Sigmoid colon (tissue), 7 donors: ENCODE results near the gene GARRE1. TPM values are rescaled to one million over a fixed set of nuclear protein-coding genes. Genes with fewer than 3 reads are reported as not detected.

Experiments
- DNase-seq: peaks from one replicate; pipeline ENCODE4 v3.0.0-alpha.2; 2019
- H3K27ac ChIP-seq, 4 donors: fragments of 200-600 bp; sonication (generic); one replicate each; pipeline ENCODE4 v1.5.1; 2016 to 2019; ENCODE audit warnings: mild to moderate bottlenecking in 1 of 4
- H3K27me3 ChIP-seq, 3 donors: fragments of 200-600 bp; sonication (generic); one replicate each; pipeline ENCODE4 v1.5.1; 2019; ENCODE audit warnings: mild to moderate bottlenecking in 1 of 3
- H3K36me3 ChIP-seq, 4 donors: fragments of 200-600 bp; sonication (generic); one replicate each; pipeline ENCODE4 v1.5.1; 2016 to 2019
- H3K4me1 ChIP-seq, 4 donors: fragments of 200-600 bp; sonication (generic); one replicate each; pipeline ENCODE4 v1.5.1; 2017 to 2019
- H3K4me3 ChIP-seq, 4 donors: fragments of 200-600 bp; sonication (generic); one replicate each; pipeline ENCODE4 v1.5.1; 2017 to 2019; ENCODE audit warnings: mild to moderate bottlenecking in 2 of 4, moderate library complexity in 1 of 4
- H3K9me3 ChIP-seq, 4 donors: fragments of 200-600 bp in 3 of 4; sonication (generic) in 3 of 4; one replicate each; pipeline versions ENCODE4 v1.5.1 to v1.6.1; 2013 to 2019
- EP300 ChIP-seq, 4 donors: sonication (generic); formaldehyde crosslinking; IDR thresholded peaks; one replicate each; pipeline ENCODE4 v1.6.1; 2017; ENCODE audit warnings: antibody characterized with exemption in 4 of 4
- POLR2A ChIP-seq, 2 donors: fragments of 450-650 bp; IDR thresholded peaks; one replicate each; pipeline ENCODE4 v1.6.1; 2016; ENCODE audit warnings: antibody characterized with exemption in 2 of 2, mild to moderate bottlenecking in 2 of 2, moderate library complexity in 2 of 2
- POLR2AphosphoS5 ChIP-seq, 4 donors: sonication (generic); formaldehyde crosslinking; IDR thresholded peaks; one replicate each; pipeline ENCODE4 v1.6.1; 2017; ENCODE audit warnings: antibody characterized with exemption in 4 of 4
- WGBS, 2 donors: extraction: QIAGEN DNeasy Blood & Tissue Kit; methylation state at CpG; one replicate each; pipeline ENCODE4 v1.1.7; 2013; 5-methylcytosine and 5-hydroxymethylcytosine counted together
- intact Hi-C: fragments of 100-400 bp; cut with DNase I; formaldehyde crosslinking; loops from one replicate; pipeline ENCODE4 v1.15.1; 2023
- polyA plus RNA-seq, 3 donors: library from polyadenylated mRNA; stranded (reverse); fragments of 200-250 nt; gene quantifications; one replicate each; pipeline ENCODE4 v1.2.3, GENCODE V29; 2013
- total RNA-seq, 4 donors: library from RNA; depleted of rRNA; stranded (reverse); fragments of >200 nt; gene quantifications; one replicate each; pipeline ENCODE4 v1.1.0, GENCODE V29; 2016
- TF ChIP-seq, protein P1 (sequence below), 4 experiments: fragments of 450-650 bp in 3 of 4; fragments of 200-600 bp in 1 of 4; IDR thresholded peaks; one replicate each; pipeline ENCODE4 v1.5.1; 2016 to 2019; ENCODE audit warnings: antibody characterized with exemption in 4 of 4, mild to moderate bottlenecking in 3 of 4, moderate library complexity in 2 of 4
- donor health status: healthy with polysubstance abuse.
- donor health status: Bipolar disorder and iron deficiency.
- donor health status: healthy.

GARRE1 gene
- total and polyA plus RNA-seq, 7 donors: 3.5 to 20.2 (median 11.1) TPM

DNA sequence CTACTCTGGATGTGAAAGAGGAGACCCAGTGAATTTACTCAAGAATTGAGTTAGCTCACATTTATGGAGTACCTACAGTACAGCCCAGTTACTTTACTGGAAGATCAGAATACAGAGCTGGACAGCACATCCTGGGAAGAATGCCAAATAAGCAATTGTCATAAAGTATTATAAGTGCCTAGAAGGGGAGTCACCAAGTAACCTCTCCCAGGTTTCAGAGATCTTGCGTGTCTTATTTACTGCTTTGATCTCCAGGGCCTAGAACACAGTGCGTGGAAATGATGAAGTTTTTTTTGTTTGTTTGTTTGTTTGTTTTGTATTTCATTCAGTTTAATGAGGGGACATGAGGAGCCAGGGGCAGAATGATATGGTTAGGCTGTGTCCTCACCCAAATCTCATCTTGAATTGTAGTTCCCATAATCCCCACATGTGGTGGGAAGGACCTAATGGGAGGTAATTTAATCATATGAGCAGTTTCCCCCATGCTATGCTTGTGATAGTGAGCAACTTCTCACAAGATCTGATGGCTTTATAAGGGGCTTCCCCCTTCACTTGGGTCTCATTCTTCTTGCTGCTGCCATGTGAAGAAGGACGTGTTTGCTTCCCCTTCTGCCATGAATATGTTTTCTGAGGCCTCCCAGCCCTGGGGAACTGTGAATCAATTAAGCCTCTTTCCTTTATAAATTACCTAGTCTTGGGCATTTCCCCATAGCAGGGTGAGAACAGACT is 5.2 kb downstream of the GARRE1 start:
- peaks cover 0 to 55% (median 35%) of the 10 kb centered on the region in 4 donors for H3K4me1 ChIP-seq
- H3K9me3 ChIP-seq: no peaks in the 10 kb centered on the region
- no peaks in the 10 kb centered on the region for H3K36me3 ChIP-seq
- H3K27me3 ChIP-seq: no peaks in the 10 kb centered on the region
- H3K4me3 ChIP-seq: no peak overlapping the region
- whole genome bisulfite sequencing, 2 donors: 41 to 61% methylated on average over 3 of the region's 3 CpGs
- TF ChIP-seq POLR2AphosphoS5 (IDR thresholded peaks at IDR 0.05): no peak
- TF ChIP-seq, protein P1, sequence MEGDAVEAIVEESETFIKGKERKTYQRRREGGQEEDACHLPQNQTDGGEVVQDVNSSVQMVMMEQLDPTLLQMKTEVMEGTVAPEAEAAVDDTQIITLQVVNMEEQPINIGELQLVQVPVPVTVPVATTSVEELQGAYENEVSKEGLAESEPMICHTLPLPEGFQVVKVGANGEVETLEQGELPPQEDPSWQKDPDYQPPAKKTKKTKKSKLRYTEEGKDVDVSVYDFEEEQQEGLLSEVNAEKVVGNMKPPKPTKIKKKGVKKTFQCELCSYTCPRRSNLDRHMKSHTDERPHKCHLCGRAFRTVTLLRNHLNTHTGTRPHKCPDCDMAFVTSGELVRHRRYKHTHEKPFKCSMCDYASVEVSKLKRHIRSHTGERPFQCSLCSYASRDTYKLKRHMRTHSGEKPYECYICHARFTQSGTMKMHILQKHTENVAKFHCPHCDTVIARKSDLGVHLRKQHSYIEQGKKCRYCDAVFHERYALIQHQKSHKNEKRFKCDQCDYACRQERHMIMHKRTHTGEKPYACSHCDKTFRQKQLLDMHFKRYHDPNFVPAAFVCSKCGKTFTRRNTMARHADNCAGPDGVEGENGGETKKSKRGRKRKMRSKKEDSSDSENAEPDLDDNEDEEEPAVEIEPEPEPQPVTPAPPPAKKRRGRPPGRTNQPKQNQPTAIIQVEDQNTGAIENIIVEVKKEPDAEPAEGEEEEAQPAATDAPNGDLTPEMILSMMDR (IDR thresholded peaks at IDR 0.05): no peak
- no peak for TF ChIP-seq POLR2A (IDR thresholded peaks at IDR 0.05)
- TF ChIP-seq EP300 (IDR thresholded peaks at IDR 0.05): no peak
- intact Hi-C loops: loop anchor here (2.0 kb wide), 1 partner anchor 79 kb away; no protein-coding TSS in a partner anchor
- DNase-seq: no peak
- no peak overlapping the region for H3K27ac ChIP-seq

DNA sequence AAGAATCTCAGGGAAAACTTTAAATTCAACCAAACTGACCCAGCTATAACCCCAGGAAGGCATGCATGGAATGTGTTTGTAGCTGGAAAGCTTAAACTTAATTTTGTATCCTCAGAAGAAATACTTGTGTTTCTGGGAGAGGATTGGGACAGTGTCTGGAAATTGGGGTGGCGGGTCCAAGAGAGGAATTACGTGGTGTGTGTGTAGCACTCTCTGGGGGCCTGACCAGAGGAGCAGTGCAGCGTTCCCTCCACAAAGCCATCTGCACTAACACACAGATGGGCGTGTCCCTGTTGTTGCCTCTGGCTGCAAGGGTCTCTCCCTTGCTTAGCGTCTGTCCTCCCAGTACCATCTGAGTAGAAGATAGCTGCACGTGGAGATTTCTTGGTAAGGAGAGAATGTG is 6.4 kb downstream of the GARRE1 start:
- Histone ChIP-seq H3K36me3 (no peaks in the 10 kb centered on the region), H3K27ac (no peak overlapping the region), H3K4me3 (no peak overlapping the region), H3K4me1 (peaks cover 0 to 46% (median 30%) of the 10 kb centered on the region in 4 donors), H3K27me3 (no peaks in the 10 kb centered on the region), H3K9me3 (no peaks in the 10 kb centered on the region)
- intact Hi-C loops: no loop called here
- TF ChIP-seq EP300 (IDR thresholded peaks at IDR 0.05) (no peak), POLR2A (IDR thresholded peaks at IDR 0.05) (no peak), POLR2AphosphoS5 (IDR thresholded peaks at IDR 0.05) (no peak)
- TF ChIP-seq, protein P1 (IDR thresholded peaks at IDR 0.05): no peak
- no peak for DNase-seq
- 57 to 69% methylated on average over 6 of the region's 6 CpGs for WGBS, 2 donors

DNA sequence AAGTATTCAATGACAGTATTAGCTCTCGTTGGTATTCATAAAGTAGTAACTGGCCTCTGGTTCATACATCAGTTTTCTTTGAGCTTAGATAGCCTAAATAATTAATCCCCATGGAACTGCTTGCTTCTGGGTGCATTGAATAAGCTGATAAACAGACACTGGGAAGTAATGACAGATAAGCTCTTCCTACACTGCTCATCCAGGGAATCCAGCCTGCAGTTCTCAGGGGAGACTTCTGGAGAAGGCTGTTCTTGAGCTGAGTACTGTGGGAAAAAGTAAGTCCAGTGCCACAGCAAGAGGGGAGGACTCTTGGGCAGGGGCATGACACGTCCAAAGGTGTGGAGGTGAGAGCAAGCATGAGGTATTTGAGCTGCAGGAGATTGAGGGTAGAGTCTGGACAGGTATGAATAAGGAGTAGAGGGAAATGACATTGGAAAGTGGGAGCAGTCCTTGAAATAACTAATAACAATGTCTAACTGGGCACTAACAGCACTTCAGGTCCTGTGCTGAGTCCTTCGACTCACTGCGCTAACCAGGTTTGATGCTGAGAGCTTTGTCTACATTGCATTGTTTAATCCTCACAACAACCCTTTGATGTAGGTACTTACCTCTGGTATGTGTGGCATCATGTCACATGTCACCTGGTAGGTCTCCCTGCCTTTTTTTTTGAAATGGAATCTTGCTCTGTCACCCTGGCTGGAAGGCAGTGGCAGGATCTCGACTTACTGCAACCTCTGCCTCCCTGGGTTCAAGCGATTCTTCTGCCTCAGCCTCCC is 7.2 kb downstream of the GARRE1 start:
- intact Hi-C loops: no loop called here
- Histone ChIP-seq H3K4me3 (no peak overlapping the region), H3K27ac (no peak overlapping the region), H3K36me3 (no peaks in the 10 kb centered on the region), H3K27me3 (no peaks in the 10 kb centered on the region), H3K9me3 (no peaks in the 10 kb centered on the region), H3K4me1 (peaks cover 0 to 38% (median 27%) of the 10 kb centered on the region in 4 donors)
- WGBS, 2 donors: 85 to 91% methylated on average over 6 of the region's 6 CpGs
- DNase-seq: no peak
- TF ChIP-seq POLR2A (IDR thresholded peaks at IDR 0.05) (no peak), EP300 (IDR thresholded peaks at IDR 0.05) (no peak), POLR2AphosphoS5 (IDR thresholded peaks at IDR 0.05) (no peak)
- TF ChIP-seq, protein P1 (IDR thresholded peaks at IDR 0.05): no peak

DNA sequence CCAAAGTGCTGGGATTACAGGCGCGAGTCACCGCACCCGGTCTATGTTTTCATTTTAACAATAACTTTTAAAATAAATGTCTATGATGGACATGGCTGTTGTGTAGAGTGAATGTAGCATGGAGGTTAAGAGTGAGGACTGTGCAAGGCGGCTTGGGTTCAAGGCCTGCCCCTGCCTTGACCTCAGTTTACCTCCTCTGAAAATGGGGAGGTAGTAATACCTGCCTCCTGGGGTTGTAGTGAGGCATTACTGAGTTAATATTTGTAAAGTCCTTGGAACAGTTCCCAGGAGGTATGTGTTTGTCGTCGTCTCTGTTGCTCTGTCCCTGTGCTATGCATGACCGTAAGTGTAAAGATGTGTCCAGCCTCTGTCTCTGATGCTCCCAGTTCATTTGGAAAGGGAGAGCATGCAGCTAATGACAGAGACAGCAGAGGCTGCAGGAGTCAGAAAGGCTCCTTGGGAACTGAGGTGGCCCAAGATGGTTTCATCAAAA is 9.4 kb downstream of the GARRE1 start:
- Histone ChIP-seq H3K27me3 (no peaks in the 10 kb centered on the region), H3K27ac (no peak overlapping the region), H3K4me3 (no peak overlapping the region), H3K36me3 (no peaks in the 10 kb centered on the region), H3K4me1 (peaks cover 0 to 38% (median 27%) of the 10 kb centered on the region in 4 donors), H3K9me3 (no peaks in the 10 kb centered on the region)
- no peak for DNase-seq
- TF ChIP-seq EP300 (IDR thresholded peaks at IDR 0.05) (no peak), POLR2AphosphoS5 (IDR thresholded peaks at IDR 0.05) (no peak), POLR2A (IDR thresholded peaks at IDR 0.05) (no peak)
- TF ChIP-seq, protein P1 (IDR thresholded peaks at IDR 0.05): no peak
- intact Hi-C loops: no loop called here
- 76 to 88% methylated on average over 8 of the region's 8 CpGs for WGBS, 2 donors
